HG03095 (cell line): Measurements from ENCODE around the gene FOXRED2.
"Not testable (repeated sequence)": the region's sequence is repeated elsewhere in the genome, so short reads cannot be mapped to it uniquely, and the experiment has no call there.

Experiments used
- ATAC-seq: cut with Tn5 transposase; IDR thresholded peaks from one replicate; pipeline ENCODE4 v1.9.1; 2021; ENCODE audit warnings: moderate library complexity; ENCODE audit not compliant: unreplicated experiment

The FOXRED2 gene

GRCh38 chr22:36470994-36471331, 35.9 kb downstream of the FOXRED2 start:
- no peak for ATAC-seq

GRCh38 chr22:36470162-36470993, 36.5 kb downstream of the FOXRED2 start:
- ATAC-seq = no peak

DNA sequence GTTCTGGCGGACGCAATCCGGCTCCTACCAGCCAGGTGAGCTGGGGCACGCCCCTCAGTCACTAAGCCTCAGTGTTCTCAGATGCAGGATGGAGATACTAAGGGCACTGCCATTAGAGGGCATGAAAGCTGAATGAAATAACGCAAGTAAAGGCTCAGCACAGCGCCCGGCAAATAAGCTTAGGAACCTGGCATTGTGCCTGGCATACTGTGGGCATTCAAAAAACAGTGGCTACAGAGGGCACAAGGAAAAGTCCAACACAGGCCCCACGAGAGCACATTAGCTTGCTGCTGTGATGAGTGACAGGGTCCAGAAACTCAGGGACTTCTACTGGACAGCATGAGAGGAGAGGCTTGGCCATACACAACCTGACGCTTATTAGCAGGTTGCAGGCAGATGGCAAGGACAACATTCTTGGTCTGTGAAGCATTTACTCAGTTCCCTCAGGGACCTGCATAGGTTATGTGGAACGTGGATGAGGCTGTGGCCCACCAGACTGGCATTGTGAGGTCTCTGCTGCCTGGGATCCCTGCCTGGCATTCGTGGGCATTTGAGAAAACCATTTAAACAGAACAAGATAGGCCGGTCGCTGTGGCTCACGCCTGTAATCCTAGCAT, 37.6 kb downstream of the FOXRED2 start:
- no peak for ATAC-seq

DNA sequence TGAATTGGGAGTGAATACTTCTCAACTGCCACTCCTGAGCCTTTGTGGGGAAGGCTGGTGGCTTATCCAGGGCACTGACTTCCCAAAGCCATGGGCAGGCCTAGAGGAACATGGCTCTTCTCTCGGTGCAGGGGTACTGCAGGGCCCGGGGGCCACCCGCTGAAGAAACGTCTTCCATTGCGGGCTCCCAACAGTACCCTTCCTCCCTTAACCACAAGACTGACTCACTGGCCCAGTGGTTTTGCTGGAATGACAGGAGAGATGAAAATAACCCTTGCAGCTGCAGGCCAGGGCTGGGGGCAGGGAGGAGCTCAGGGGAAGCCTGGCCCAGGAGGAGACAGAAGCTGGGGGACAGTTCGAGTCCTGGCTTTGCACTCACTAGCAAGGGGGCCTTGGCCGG, 38.9 kb downstream of the FOXRED2 start:
- ATAC-seq = no peak

DNA sequence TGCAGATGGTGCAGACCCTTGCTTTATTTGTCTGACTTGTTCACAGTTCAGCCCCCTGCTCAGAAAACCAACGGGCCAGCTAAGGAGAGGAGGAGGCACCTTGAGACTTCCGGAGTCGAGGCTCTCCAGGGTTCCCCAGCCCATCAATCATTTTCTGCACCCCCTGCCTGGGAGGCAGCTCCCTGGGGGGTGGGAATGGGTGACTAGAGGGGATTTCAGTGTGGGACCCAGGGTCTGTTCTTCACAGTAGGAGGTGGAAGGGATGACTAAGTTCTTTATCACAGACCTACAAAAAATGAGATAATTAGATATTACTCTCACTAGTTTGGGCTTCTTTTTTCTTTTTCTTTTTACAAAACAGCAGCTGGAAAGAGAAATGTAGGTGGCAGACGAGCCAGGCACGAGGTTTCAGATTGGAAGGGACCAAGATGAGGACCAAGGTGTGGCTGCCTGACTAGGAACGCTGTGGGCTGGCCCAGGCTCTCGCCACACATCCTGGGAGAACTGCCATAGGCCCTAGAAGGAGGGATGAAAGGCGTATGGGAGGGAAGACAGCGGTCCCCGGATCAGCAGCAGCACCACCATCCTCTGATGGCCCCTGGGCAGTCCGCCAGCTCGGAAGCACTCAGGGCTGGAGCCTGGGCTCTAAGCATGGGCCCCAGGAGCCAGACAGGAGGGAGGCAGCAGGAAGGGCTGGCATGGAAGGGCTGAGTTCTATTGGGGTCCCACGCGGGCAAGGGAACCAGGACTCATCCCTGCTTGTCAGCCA, 39.6 kb downstream of the FOXRED2 start:
- no peak for ATAC-seq

- ATAC-seq = no peak
Measured at GRCh38 chr22:36466258-36466657, 40.6 kb downstream of the FOXRED2 start.

- ATAC-seq = no peak
Measured at GRCh38 chr22:36465232-36466021, 41.4 kb downstream of the FOXRED2 start.

- ATAC-seq = no peak
Measured at GRCh38 chr22:36464715-36465231, 42.1 kb downstream of the FOXRED2 start.

DNA sequence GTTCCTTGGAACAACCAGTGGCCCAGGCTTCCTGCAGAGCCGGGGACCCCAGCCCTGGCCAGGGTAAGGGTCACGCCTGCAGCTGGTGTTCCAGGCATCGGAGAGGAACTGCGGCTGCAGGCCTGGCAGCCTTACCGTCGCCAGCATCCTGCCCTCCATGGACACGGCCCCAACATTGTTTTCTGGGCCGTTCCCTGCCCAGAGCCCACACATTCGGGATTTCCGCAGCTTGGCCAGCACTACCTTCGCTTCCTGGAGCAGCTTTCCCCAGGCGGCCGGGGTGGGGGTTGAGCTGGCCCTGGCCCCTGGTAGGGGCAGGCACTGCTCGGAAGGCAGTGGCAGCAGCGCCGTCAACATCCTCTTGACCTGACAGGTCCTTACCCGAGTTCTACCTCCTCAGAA, 43.1 kb downstream of the FOXRED2 start:
- ATAC-seq = no peak

GRCh38 chr22:36461665-36462649, 44.9 kb downstream of the FOXRED2 start:
- ATAC-seq = no peak

- no peak for ATAC-seq
Measured at GRCh38 chr22:36460202-36460601, 46.6 kb downstream of the FOXRED2 start.

DNA sequence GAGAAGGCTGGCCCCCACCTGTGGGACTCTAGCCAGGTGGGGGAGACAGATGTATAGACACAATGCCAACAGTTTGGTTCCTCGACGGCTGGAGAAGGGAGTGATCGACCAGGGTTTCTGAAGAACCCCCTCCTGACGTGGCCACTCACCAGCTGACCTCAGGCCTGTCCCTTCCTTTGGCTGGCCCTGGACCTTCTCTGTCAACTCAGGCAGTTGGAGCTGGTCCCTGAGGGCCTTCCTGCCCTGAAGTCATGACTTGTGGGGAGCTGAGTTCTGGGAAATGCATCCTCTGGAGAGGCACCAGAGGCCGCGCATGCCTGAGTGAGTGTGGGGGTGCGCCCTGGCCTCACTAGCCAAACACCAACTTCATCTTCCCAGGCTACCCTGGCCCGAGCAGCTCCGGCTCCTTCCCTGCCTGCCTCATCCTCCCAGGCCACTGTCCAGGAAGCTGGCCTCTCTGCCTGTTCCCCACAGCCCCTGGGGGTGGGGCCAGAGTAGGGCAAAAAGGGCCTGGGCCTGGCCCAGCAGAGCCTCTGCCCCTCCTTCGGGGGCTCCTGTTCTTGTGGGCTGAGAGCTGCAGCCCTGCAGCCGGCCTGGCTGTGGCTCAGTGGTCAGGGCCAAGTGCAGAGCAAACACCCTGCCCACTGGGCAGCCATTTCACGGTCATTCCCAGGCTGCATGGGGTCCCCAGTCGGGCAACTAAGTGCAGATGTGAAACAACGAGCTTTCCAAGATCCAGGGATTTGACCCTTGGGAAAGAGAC, 49.0 kb downstream of the FOXRED2 start:
- ATAC-seq = no peak

- no peak for ATAC-seq
Measured at GRCh38 chr22:36456464-36456845, 50.4 kb downstream of the FOXRED2 start.

GRCh38 chr22:36455571-36456463, 51.0 kb downstream of the FOXRED2 start:
- ATAC-seq = no peak

- ATAC-seq = peak; percentile 46
Measured at GRCh38 chr22:36454916-36455570, 51.8 kb downstream of the FOXRED2 start.

DNA sequence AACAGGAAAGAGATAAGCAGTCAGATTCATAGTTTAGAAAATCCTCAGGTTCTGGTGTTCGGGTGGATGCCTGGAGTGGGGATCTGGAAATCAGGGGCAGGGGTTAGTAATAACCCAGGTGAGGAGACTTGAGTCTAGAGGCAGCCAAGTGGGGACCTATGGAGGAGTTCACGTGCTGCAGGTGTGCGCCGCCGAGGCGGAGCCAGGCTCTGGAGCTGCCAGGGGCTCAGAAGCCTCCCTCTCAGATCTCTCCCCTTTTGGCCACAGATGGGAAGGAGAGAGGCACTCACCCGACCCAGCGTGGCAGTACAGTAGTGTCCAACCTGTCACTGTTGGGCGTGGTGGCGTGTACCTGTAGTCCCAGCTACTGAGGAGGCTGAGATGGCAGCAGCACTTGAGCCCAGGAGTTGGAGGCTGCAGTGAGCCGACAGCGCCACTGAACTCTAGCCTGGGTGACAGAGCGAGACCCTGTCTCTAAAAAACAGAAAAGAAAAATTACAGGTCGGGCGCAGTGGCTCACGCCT, 52.9 kb downstream of the FOXRED2 start:
- no peak for ATAC-seq

DNA sequence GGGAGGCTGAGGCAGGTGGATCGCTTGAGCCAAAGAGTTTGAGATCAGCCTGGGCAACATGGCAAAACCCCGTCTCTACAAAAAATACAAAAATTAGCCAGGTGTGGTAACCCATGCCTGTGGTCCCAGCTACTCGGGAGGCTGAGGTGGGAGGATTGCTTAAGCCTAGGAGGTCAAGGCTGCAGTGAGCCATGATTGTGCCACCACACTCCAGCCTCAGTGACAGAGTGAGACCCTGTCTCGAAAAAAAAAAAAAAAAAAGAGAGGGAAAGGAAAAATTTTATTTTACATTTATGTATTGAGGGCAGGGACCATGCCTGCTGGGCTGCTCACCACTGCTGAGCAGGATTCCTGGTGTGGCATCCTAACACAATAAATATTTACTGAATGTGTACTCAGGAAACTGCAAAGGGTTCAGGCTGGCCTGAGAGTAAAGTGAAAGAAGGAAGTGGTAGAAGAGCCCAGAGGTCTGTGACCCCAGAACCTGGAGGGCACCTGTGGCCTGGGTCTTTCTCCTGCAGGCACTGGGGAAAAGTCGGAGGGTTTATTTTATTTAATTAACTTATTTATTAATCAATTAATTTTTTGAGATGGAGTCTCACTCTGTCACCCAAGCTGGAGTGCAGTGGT, 53.7 kb downstream of the FOXRED2 start:
- not testable (repeated sequence) for ATAC-seq
